Left renal cortex interstitium (tissue), 4 donors: ENCODE measurements around the gene INPP5K. TPM values are rescaled to one million over a fixed set of nuclear protein-coding genes. Genes with fewer than 3 reads are reported as not detected.

Source experiments
- DNase-seq, 4 donors: peaks; one replicate each; pipeline ENCODE4 v3.0.0-alpha.2; 2013; ENCODE audit warnings: low read depth in 4 of 4, low spot score in 2 of 4, missing footprints in 1 of 4
- polyA plus RNA-seq, 4 donors: library from polyadenylated mRNA; unstranded; fragments of 120-200 nt; gene quantifications; one replicate each; pipeline ENCODE4 v1.2.1, GENCODE V29; 2013; ENCODE audit not compliant: insufficient read length in 4 of 4

The INPP5K gene
- polyA plus RNA-seq, 4 donors, result 21.2 to 26.5 (median 22.6) TPM

DNA sequence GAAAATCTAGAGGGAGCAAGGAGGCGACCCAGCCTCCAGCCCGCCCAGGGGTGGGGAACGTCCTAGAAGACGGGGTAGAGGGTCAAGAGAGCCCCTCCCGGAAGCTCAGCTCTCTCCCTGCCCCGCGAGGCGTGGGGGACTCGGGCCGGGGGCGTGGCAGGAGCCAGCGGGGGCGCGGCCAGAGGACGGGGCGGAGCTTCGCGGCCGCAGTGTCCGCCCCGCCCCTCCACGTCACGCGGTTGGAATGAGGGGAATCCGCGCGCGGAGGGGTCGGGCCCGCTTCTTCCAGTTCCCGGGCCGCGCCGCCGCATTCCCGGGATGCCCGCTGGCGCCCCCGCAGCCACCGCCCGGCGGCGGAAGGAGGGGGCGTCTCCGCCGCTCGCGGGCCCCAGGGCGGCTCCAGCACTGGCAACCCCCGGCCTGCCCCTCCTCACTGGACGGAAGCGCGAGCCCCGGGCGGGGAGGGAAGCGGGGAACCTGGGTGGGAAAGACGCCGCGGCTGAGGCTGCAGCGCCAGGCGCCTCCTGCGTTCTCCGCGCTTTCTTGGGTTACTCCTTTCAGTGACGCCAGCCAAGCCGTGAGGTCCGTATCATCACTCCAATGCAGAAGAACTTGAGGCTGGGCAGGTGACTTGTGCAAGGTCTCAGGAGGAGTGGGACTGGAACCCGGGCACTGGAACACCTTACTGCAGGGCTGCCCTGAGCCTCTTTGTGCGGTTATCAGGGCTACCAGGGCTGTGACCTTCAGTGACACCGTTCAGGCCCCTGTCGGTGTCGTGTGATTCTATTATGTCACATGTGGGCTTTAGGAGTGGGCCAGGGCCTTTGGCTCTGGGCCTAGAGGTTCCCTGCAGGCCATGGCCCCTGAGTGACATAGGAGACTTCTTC, 28.2 kb downstream of the INPP5K start:
- DNase-seq, result no peak

GRCh38 chr17:1486802-1487695, 29.4 kb downstream of the INPP5K start:
- no peak for DNase-seq

DNA sequence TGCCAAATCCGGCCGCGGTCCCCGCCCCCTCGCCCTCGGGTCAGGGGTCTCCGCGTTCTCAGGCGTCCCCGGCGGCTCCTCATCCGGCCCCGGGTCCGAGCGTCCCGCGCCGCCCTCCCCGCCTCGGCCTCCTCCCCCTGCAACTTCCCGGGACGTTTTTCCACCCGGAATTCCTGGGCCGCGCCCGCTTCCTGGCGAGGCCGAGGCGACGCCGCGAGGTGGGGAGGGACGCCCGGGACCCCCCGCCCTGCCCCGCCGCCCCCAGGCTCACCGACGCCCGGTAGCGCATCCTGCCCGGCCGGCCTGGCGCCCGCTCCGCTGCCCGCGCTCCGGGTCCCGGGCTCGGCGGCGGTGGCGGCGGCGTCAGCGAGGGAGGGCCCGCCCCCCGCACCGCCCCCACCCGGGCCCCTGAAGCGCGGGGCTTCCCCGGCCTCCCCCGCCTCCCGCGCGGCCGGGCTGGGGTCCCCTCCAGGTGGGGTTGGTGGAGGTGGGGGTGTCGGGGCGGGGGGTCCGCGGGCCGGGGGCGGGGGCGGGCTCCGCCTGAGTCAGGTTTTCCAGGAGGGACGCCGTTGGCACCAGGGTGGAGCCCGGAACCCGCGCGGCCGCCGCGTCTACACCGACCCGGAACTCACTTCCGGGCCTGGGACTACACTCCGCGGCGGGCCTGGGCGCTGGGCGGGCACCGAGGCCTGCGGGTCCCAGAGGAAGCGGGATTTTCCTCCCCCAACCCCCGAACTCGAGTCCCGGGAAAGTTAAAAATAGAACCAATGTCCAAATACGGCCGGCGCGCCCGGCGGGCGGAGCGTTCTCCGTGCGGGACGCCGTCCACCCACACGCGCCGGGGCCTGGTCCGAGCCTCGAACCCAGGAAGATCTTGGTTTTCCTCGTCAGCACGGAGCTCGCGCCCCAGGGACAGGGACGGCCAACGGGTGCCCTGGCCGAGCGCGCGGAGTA, 30.7 kb downstream of the INPP5K start:
- no peak for DNase-seq

DNA sequence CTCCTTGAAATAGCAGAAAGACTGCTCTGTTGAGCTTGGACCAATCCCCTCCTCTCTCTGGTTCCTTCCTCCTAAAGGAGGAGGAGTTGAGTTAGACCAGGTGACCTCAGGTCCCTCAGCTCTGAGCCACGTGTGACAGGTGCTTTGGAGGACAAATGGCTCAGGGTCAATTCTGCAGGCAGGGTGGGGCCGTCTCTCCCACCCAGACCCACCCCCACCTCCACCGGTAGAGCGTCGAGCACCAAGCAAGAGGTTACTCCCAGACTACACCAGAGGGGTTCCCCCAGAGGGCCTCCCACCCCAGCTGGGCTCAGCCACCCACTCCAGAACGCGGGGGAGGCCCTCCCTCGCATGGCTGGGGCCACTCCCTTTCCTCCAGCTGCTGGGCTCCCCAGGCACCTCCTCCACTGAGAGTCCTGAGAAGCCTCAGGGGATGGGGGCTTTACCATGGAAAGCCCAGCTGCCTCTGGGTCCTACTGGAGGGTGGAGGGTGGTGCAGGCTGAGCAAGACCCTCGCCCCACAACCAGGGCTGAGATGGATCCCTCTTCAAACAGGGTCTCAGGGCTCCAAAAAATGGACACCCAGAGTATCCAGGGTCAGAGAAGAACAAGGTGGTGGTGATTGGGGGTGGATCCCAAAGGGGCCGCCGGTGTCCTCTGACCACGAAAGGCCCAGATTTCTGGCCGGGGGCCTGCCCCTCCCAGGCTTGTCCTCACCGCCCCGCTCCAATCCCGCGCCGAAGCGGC, 31.6 kb downstream of the INPP5K start:
- no peak for DNase-seq

DNA sequence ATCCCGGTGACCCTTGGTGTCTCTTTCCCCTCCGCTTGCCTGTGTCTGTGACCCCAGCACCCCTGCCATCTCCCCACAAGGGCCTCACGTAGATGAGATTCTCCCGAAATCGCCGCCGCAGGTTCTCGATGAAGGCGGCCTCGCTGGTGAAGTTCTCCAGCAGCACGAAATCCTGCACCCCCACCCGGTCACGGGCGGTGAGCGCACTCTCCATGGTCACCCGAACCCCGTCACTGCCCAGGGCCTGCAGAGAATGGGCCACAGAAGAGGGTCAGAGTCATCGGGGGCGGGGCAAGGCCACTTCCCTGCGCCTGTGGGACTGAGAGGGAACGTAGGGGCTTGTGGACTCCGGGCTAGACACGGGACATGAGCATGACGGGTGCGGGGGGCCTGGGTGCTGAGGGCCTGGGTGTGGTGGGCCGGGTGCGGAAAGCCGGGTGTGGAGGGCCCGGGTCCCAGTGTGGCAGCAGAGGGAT, 32.3 kb downstream of the INPP5K start:
- no peak for DNase-seq

- DNase-seq, result no peak
These were observed 33.7 kb downstream of the INPP5K start for GRCh38 chr17:1482680-1483079.

DNA sequence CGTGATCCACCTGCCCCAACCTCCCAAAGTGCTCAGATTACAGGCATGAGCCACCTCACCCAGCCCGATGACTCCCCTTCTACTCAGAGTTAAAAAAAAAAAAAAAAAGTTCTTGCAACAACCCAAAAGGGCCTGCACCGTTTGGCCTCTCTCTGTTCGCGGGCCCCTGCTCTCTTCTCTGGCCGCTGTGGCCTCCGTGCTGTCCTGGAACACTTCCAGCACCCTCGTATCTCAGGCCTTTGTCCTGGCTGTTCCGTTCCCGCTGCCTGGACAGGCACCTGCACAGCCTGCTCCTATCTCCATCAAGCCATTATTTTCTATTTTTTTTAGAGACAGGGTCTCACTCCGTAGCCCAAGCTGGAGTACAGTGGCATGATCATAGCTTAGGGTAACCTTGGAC, 34.7 kb downstream of the INPP5K start:
- no peak for DNase-seq

DNA sequence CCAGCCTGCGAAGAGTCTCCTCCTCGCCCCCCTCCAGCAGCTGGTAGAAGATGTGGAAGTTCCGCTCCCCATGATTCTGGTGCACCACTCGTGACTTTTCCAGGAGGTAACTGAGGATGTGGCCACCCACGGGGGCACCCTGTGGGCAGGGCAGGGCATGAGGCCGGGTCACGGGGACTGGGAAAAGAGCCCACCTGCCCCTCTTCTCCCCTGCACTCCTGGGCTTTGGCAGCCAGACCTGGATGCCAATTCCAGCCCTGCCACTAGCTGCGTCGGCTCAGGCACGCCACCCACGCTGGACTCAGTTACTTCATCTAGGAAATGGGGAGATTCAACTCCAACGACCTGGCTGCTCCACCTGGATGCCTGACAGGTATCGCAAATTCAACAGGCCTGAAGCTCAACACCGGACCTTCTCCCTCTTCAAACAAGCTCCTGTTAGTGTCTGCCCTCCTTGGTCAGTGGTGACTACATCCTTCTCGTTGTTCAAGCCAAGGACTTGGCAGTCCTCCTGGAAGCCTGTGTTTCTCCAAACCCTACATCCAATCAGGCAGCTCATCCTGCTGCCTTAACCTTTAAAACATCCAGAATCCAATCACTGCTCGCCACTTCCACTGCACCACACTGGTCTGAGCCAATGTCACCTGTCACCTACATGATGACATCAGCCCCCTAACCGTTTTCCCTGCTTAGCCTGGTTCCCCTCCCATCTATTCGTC, 35.5 kb downstream of the INPP5K start:
- no peak for DNase-seq

DNA sequence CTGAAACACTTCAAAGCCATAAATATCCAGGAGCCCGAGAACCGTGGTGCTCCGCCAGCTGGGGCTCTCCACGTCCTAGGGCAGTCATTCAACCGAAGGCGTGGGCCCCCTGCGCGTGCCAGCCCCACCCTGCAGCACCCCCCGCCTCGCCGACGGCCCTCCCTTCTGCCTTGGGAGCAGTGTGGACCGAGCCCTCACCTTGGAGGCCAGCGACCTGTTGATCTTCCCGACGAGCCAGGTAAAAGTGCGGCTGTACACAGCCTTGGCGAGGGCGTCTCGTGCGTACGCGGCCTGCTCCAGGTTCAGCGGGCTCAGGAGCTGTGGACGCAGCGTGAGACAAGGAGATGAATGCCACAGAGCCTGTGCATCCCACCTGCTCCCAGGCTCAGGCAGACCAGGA, 38.0 kb downstream of the INPP5K start:
- no peak for DNase-seq

GRCh38 chr17:1475321-1475854, 41.0 kb downstream of the INPP5K start:
- DNase-seq, result no peak

DNA sequence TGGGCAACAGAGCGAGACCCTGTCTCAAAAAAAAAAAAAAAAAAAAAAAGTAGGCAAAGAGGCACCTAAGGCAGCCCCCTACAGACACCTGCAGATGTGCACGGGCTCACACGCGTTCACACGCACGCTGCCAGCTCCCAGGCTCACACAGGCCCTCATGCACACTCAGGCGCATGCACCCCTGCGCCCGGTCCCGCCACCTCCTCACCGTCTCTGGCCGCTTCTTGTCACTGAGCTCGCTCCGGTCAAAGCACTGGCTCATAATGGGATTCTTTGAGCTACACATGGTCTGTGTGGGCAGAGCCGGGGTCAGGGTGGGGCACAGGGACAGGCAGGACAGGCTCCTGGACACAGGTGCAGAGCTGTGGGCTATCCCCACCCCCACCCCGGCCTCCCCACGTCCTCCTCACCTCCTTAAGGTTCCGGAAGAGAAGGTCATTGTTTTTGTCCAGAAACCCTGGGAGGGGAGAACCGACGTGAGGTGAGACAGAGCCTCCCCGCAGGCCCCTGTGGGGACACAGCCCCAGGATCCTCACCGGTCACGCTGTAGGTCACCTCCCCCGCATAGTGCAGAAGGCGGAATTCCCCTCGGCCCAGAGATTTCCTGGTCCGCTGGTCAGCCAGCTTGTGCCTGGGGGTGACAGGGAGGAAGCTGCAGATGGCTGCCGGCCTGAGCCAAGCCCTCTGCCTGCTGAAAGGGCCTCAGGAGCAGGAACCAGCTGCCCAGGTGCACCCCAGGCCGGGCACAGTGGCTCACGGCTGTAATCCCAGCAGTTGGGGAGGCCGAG, 41.8 kb downstream of the INPP5K start:
- DNase-seq, result no peak

DNA sequence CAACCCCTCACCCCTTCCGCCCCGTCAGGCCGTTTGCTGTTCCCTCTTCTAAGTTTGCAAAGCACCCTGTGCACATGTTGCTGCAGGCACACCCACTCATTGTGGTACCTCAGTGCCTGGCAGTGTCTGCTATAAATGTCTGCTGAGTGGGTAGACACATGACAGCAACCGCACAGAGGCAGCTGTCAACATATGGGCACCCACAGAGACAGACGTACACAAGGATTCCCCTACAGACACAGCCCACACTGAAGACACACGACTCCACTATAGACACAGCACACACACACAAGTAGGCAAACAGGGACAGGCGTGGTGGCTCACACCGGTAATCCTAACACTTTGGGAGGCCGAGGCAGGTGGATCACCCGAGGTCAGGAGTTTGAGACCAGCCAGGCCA, 42.6 kb downstream of the INPP5K start:
- no peak for DNase-seq

DNA sequence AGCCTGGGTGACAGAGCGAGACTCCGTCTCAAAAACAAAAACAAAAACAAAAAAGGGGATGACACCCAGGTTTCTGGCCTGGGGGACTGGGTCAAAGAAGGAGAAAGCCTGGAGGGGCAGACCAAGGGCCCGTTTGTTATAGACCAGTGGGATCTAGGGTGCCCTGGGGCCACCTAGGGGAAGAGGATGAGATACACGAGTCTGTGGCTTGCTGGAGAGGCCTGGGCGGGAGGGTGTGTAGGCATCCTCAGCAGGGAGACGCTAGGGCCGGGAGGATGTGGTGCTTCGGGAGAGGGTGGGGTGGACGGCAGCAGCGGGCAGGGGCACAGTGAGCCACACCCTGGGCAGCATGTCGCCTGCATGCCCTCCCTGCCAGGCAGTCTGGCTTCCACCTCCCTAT, 43.2 kb downstream of the INPP5K start:
- DNase-seq, result no peak

DNA sequence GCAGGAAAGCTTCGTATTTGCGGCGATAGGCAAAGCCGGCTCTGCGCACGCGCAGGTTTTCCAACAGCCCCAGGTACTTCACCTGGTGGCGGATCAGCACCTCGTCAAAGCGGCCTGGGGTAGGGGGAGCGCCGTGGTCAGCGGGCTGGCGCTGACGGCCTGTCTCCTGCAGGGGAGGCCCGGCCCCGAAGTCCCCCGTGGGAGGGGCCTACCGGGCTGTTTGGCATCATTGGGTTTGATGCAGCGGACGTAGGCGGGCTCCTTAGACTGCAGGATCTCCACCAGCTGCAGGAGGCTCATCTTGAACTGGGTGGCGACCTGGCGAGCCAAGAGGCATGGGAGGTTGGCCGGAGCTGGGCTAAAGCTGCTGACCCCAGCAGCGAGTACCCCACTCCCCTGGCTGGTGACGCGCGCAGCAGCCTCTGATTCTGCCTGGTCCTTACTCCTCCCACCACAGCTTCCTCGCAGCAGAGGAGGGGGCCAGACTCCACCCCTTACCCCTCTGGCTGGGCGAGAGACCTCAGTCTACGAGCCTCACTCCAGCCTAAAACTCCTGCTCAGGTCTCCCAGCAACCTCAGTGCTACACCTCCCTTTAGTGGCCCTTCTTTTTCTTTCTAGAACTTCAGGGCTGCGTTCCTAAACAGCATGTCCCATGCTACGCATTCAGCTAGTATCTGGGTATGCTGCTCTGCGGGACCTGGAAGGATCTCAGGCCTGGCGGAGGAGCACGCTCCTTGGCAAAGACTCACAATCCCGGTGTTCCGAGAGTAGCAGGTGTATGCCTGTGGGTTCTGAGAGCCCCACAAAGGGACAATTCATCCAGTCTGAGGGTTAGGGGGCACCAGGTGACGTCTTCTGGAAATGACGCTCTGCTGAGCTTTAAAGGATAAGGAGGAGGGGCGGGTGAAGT, 44.2 kb downstream of the INPP5K start:
- no peak for DNase-seq

DNA sequence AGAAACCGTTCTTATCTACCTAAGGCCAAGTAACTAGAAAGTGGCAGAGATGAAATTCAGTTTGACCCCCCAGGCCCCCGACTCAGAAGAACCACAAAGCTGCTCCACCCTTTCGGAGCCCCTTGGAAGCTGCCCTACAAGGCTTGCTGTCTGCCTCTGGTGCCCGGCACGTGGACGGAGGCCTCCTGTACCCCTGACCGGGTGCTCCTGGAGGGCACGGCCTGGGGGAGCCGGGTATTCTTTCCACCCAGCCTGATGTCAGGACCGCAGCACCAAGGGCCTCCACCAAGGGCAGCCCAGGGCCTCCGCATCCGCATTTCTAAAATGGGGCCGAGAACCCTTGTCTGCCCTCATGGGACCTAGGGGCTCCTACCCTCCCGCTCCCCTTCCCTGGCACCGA, 44.9 kb downstream of the INPP5K start:
- DNase-seq, result no peak

DNA sequence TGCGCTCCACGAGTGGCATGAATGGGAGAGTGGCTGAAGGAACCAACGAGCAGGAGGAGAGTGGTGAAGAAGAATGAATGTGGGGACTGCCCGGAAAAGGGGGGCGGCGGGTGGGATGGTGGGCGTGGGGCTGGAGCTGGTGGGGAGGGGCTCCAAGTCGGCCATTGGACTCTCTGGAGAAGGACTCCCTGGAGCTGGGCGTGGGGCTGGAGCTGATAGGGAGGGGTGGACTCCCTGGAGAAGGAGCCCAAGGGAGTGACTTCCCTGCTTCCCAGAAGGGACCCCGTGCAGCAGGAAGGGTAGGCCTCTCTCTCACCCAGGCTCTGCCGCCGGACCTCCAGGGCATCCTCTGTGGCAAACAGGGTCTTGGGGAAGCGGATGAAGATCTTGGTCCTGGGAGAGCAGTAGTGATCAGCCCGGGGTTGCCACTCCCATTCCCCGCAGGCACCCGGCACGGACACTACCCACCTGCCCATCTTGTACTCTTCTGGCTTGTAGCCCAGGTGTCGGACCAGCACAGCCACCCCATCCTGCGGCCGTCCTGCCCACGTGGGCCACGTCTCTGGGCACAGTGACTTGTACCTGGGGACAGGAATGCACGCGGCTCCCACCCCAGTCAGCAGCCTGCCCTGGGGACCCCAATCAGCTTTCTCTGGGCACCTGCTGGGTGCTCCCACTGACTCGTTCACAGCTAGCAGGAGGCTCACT, 45.5 kb downstream of the INPP5K start:
- no peak for DNase-seq
